Dermis microvascular lymphatic vessel endothelial cell (primary cell): ENCODE results near the gene PGAP1. TPM values are rescaled to one million over a fixed set of nuclear protein-coding genes. Genes with fewer than 3 reads are reported as not detected.
A peak's percentile ranks its signal among the peaks of the same experiment; 100 is the strongest.

Experiments used
- DNase-seq, 2 donors: peaks; one replicate each; pipeline versions ENCODE4 v3.0.0 to v3.0.0-alpha.2; 2010; ENCODE audit warnings: low read depth in 2 of 2
- total RNA-seq: library from RNA; depleted of rRNA; stranded (reverse); fragments of >200 nt; gene quantifications from 2 replicates; pipeline ENCODE4 v1.2.1, GENCODE V29; 2014

Gene PGAP1
- total RNA-seq, 1 donor from 2014 or later = 3.6 TPM

GRCh38 chr2:196804381-196804780 lies 122.1 kb downstream of the PGAP1 start:
- DNase-seq = no peak

GRCh38 chr2:196802401-196802800 lies 124.1 kb downstream of the PGAP1 start:
- DNase-seq = no peak

GRCh38 chr2:196801674-196802261 lies 124.7 kb downstream of the PGAP1 start:
- peak in 1 of 2 donors; percentile 20 for DNase-seq

- peak in 1 of 2 donors; percentile 24 for DNase-seq
Measured at GRCh38 chr2:196798980-196799379, 127.5 kb downstream of the PGAP1 start.

GRCh38 chr2:196792865-196793264 lies 133.6 kb downstream of the PGAP1 start:
- no peak for DNase-seq

GRCh38 chr2:196783431-196784094 lies 142.9 kb downstream of the PGAP1 start:
- DNase-seq = no peak

Other genes with a start within 250 kb of the PGAP1 start
- 37.7 and 38.6 TPM in 2 replicates for gene GTF3C3, start 127.0 kb downstream of the PGAP1 start, total RNA-seq
- gene C2orf66, start 117.4 kb downstream of the PGAP1 start, total RNA-seq = under 0.01 and 0.13 TPM in 2 replicates